OCI-LY7 (cell line): Measurements from ENCODE around the gene SIRPA. TPM values are rescaled to one million over a fixed set of nuclear protein-coding genes. Genes with fewer than 3 reads are reported as not detected.

Experiments
- BruUV-seq: library from RNA; stranded (reverse); fragments of 400-500 nt; replicated peaks from 2 replicates; lab custom pipeline; 2021; lab: Mats Ljungman, UMichigan
- CTCF ChIA-PET: fragments of 300-600 bp; sonication (Branson Sonifier 250); formaldehyde crosslinking; loops from one replicate; lab custom pipeline; 2022; ENCODE audit warnings: antibody characterized with exemption; ENCODE audit not compliant: unreplicated experiment; lab: Charles Lee
- POLR2A ChIA-PET: fragments of 300-600 bp; sonication (Branson Sonifier 250); formaldehyde crosslinking; loops from one replicate; lab custom pipeline; 2022; ENCODE audit warnings: antibody characterized with exemption; lab: Charles Lee
- DNase-seq: peaks from one replicate; pipeline ENCODE4 v3.0.0-alpha.2; 2015; ENCODE audit warnings: low spot score
- H2AFZ ChIP-seq: fragments of 200-600 bp; sonication (generic), shearing (Covaris generic); 2 replicates; pipeline ENCODE4 v1.6.1; 2014; ENCODE audit warnings: mild to moderate bottlenecking, antibody characterized with exemption, low read length, moderate library complexity
- H3K27ac ChIP-seq: fragments of 200-600 bp; sonication (generic); 2 replicates; pipeline ENCODE4 v1.5.1; 2014; ENCODE audit warnings: mixed run types, low read depth, mild to moderate bottlenecking, moderate library complexity, low read length, inconsistent platforms; ENCODE audit not compliant: poor library complexity, severe bottlenecking
- H3K36me3 ChIP-seq: fragments of 200-600 bp; sonication (generic); 2 replicates; pipeline ENCODE4 v1.6.1; 2014; ENCODE audit warnings: mild to moderate bottlenecking, antibody characterized with exemption, low read length, moderate library complexity, mixed read lengths; ENCODE audit not compliant: insufficient read depth
- H3K4me1 ChIP-seq: fragments of 200-600 bp; sonication (generic); 2 replicates; pipeline ENCODE4 v1.5.1; 2014; ENCODE audit warnings: mild to moderate bottlenecking, low read length; ENCODE audit not compliant: insufficient read depth, poor library complexity, severe bottlenecking
- H3K4me2 ChIP-seq: fragments of 200-600 bp; sonication (generic); 2 replicates; pipeline ENCODE4 v1.6.1; 2014; ENCODE audit warnings: mild to moderate bottlenecking, low read length
- H3K4me3 ChIP-seq: fragments of 200-600 bp; sonication (generic); 2 replicates; pipeline ENCODE4 v1.5.1; 2014; ENCODE audit warnings: mild to moderate bottlenecking, low read depth, low read length; ENCODE audit not compliant: poor library complexity, severe bottlenecking
- H3K79me2 ChIP-seq: fragments of 200-600 bp; sonication (generic); 2 replicates; pipeline ENCODE4 v1.6.1; 2016; ENCODE audit warnings: low read depth, mild to moderate bottlenecking, low read length, moderate library complexity, mixed read lengths; ENCODE audit not compliant: insufficient read depth
- H3K9me2 ChIP-seq: fragments of 200-600 bp; sonication (generic); 2 replicates; pipeline ENCODE4 v1.6.1; 2016; ENCODE audit warnings: mild to moderate bottlenecking, low read length, mixed read lengths; ENCODE audit not compliant: insufficient read depth
- H3K9me3 ChIP-seq: fragments of 200-600 bp; sonication (generic); 2 replicates; pipeline ENCODE4 v1.6.1; 2014; ENCODE audit warnings: mild to moderate bottlenecking, mixed run types, low read length, mixed read lengths
- H4K20me1 ChIP-seq: fragments of 200-600 bp; sonication (generic); 2 replicates; pipeline ENCODE4 v1.6.1; 2014; ENCODE audit warnings: mild to moderate bottlenecking, antibody characterized with exemption, low read length, moderate library complexity, mixed read lengths; ENCODE audit not compliant: insufficient read depth
- CTCF ChIP-seq: fragments of 200-600 bp; sonication (generic); conservative IDR thresholded peaks from 2 replicates; pipeline ENCODE4 v1.5.1; 2014; ENCODE audit warnings: mild to moderate bottlenecking, antibody characterized with exemption, low read length, moderate library complexity, mixed read lengths
- EZH2phosphoT487 ChIP-seq: fragments of 200-600 bp; sonication (generic); IDR thresholded peaks from 2 replicates; pipeline ENCODE4 v1.6.1; 2018; ENCODE audit warnings: low read depth, borderline replicate concordance, mild to moderate bottlenecking, mixed run types, antibody characterized with exemption, low read length, moderate library complexity, mixed read lengths
- intact Hi-C: fragments of 100-400 bp; cut with micrococcal nuclease; formaldehyde crosslinking; loops from one replicate; pipeline ENCODE4 v1.10.0; 2022; ENCODE audit not compliant: unreplicated experiment
- total RNA-seq, 2 experiments: library from RNA; depleted of rRNA in 1 of 2; stranded (reverse); fragments of >200 nt in 1 of 2; shearing (Covaris generic) in 1 of 2; gene quantifications; 2 replicates each; pipeline ENCODE4 v1.2.3, GENCODE V29; 2014 to 2022

Gene SIRPA
- total RNA-seq, 2 experiments from 2014 or later, result not detected

GRCh38 chr20:1870792-1871550 is 24.2 kb upstream of the SIRPA start:
- ChIA-PET CTCF (interaction anchor here (0.5 kb wide), 1 partner anchor 692 kb away, joined by 3 read pairs; no protein-coding TSS in a partner anchor), POLR2A (no interaction called here)
- intact Hi-C loops, result loop anchor here (5.0 kb wide), 1 partner anchor 69 kb away; no protein-coding TSS in a partner anchor

GRCh38 chr20:1871807-1872458 is 23.3 kb upstream of the SIRPA start:
- no peak overlapping the region for H3K4me3 ChIP-seq
- no peak overlapping the region for H3K27ac ChIP-seq
- POLR2A ChIA-PET, result no interaction called here
- intact Hi-C loops, result loop anchor here (5.0 kb wide), 1 partner anchor 70 kb away; no protein-coding TSS in a partner anchor
- no peaks in the 10 kb centered on the region for H3K36me3 ChIP-seq
- no peaks in the 10 kb centered on the region for H3K9me3 ChIP-seq
- peaks cover 18% of the 10 kb centered on the region for H3K4me1 ChIP-seq
- CTCF ChIA-PET, result interaction anchor here (0.5 kb wide), 1 partner anchor 691 kb away, joined by 3 read pairs; no protein-coding TSS in a partner anchor
- H2AFZ ChIP-seq, result no peak overlapping the region
- H4K20me1 ChIP-seq, result no peaks in the 10 kb centered on the region; the same call in 1 of the 2 replicates
- no peaks in the 10 kb centered on the region for H3K9me2 ChIP-seq
- no peak for TF ChIP-seq EZH2phosphoT487
- no peaks in the 10 kb centered on the region for H3K79me2 ChIP-seq
- H3K4me2 ChIP-seq, result no peak overlapping the region
- no TSS peak for BruUV-seq
- no peak for DNase-seq

More at GRCh38 chr20:1870792-1871550, 24.2 kb upstream of the SIRPA start:
- Histone ChIP-seq H3K79me2 (no peaks in the 10 kb centered on the region), H3K4me3 (peak overlapping the region; percentile 15), H3K4me1 (peaks cover 18% of the 10 kb centered on the region), H3K9me3 (no peaks in the 10 kb centered on the region), H3K36me3 (no peaks in the 10 kb centered on the region), H3K27ac (no peak overlapping the region), H2AFZ (no peak overlapping the region), H3K9me2 (no peaks in the 10 kb centered on the region), H4K20me1 (no peaks in the 10 kb centered on the region; the same call in 1 of the 2 replicates), H3K4me2 (peak overlapping the region; percentile 53)
- BruUV-seq, result no TSS peak
- TF ChIP-seq EZH2phosphoT487 (no peak), CTCF (no peak)
- peak; percentile 72 for DNase-seq

GRCh38 chr20:1872459-1873097 is 22.6 kb upstream of the SIRPA start:
- ChIA-PET POLR2A (no interaction called here), CTCF (no interaction called here)
- TF ChIP-seq CTCF (no peak), EZH2phosphoT487 (no peak)
- H3K9me2 ChIP-seq, result no peaks in the 10 kb centered on the region
- H2AFZ ChIP-seq, result no peak overlapping the region
- H4K20me1 ChIP-seq, result no peaks in the 10 kb centered on the region; the same call in 1 of the 2 replicates
- no peaks in the 10 kb centered on the region for H3K36me3 ChIP-seq
- intact Hi-C loops, result loop anchor here (5.0 kb wide), 1 partner anchor 70 kb away; no protein-coding TSS in a partner anchor
- DNase-seq, result no peak
- no peaks in the 10 kb centered on the region for H3K79me2 ChIP-seq
- no TSS peak for BruUV-seq
- peaks cover 18% of the 10 kb centered on the region for H3K4me1 ChIP-seq
- no peak overlapping the region for H3K27ac ChIP-seq
- no peaks in the 10 kb centered on the region for H3K9me3 ChIP-seq
- H3K4me2 ChIP-seq, result no peak overlapping the region
- no peak overlapping the region for H3K4me3 ChIP-seq
